ENCODE results near the gene TREM1. TPM values are rescaled to one million over a fixed set of nuclear protein-coding genes. Genes with fewer than 3 reads are reported as not detected.

TREM1 gene
- polyA plus RNA-seq, 3 donors from 2014 or later = 2.8 TPM; not detected in 2

GRCh38 chr6:41268478-41268877 lies 18.0 kb downstream of the TREM1 start:
- DNase-seq = no peak
- Mint-ChIP-seq H3K4me3 (no peak overlapping the region), H3K27me3 (ENCODE audit: low read depth in 3 of 3) (peaks cover 0 to 5% (median 0%) of the 10 kb centered on the region in 3 donors), H3K27ac (no peak overlapping the region), H3K4me1 (peaks cover 7 to 11% of the 10 kb centered on the region in 2 donors), H3K36me3 (peaks cover 2 to 3% (median 3%) of the 10 kb centered on the region in 3 donors), H3K9me3 (peaks cover 3 to 6% (median 4%) of the 10 kb centered on the region in 6 donors)

GRCh38 chr6:41266541-41266940 lies 19.9 kb downstream of the TREM1 start:
- no peak overlapping the region for H3K27ac Mint-ChIP-seq
- H3K36me3 Mint-ChIP-seq = peaks cover 6 to 14% (median 13%) of the 10 kb centered on the region in 3 donors
- H3K9me3 Mint-ChIP-seq = peaks cover 17 to 22% (median 20%) of the 10 kb centered on the region in 6 donors
- peaks cover 0 to 1% of the 10 kb centered on the region in 2 donors for H3K4me1 Mint-ChIP-seq
- H3K4me3 Mint-ChIP-seq = no peak overlapping the region
- H3K27me3 Mint-ChIP-seq (ENCODE audit: low read depth in 3 of 3) = no peaks in the 10 kb centered on the region
- DNase-seq = no peak

GRCh38 chr6:41263267-41263666 lies 23.2 kb downstream of the TREM1 start:
- peaks cover 16 to 35% (median 28%) of the 10 kb centered on the region in 3 donors for H3K36me3 Mint-ChIP-seq
- H3K9me3 Mint-ChIP-seq = peaks cover 21 to 47% (median 38%) of the 10 kb centered on the region in 6 donors
- H3K4me1 Mint-ChIP-seq = no peaks in the 10 kb centered on the region

GRCh38 chr6:41262401-41262800 lies 24.1 kb downstream of the TREM1 start:
- peaks cover 0 to 5% (median 0%) of the 10 kb centered on the region in 3 donors for H3K27me3 Mint-ChIP-seq (ENCODE audit: low read depth in 3 of 3)
- no peak overlapping the region for H3K4me3 Mint-ChIP-seq
- no peaks in the 10 kb centered on the region for H3K4me1 Mint-ChIP-seq
- peaks cover 16 to 35% (median 28%) of the 10 kb centered on the region in 3 donors for H3K36me3 Mint-ChIP-seq
- no peak for DNase-seq
- H3K27ac Mint-ChIP-seq = no peak overlapping the region
- H3K9me3 Mint-ChIP-seq = peaks cover 21 to 47% (median 38%) of the 10 kb centered on the region in 6 donors

More at GRCh38 chr6:41263267-41263666, 23.2 kb downstream of the TREM1 start:
- DNase-seq = no peak
- H3K4me3 Mint-ChIP-seq = peak overlapping the region in 1 of 5 donors; percentile 25
- peaks cover 0 to 5% (median 0%) of the 10 kb centered on the region in 3 donors for H3K27me3 Mint-ChIP-seq (ENCODE audit: low read depth in 3 of 3)
- no peak overlapping the region for H3K27ac Mint-ChIP-seq

GRCh38 chr6:41258196-41258493 lies 28.3 kb downstream of the TREM1 start:
- peaks cover 0 to 8% of the 10 kb centered on the region in 2 donors for H3K4me1 Mint-ChIP-seq
- H3K9me3 Mint-ChIP-seq = peaks cover 16 to 39% (median 30%) of the 10 kb centered on the region in 6 donors
- peaks cover 13 to 29% (median 22%) of the 10 kb centered on the region in 3 donors for H3K36me3 Mint-ChIP-seq
- peaks cover 0 to 7% (median 2%) of the 10 kb centered on the region in 3 donors for H3K27me3 Mint-ChIP-seq (ENCODE audit: low read depth in 3 of 3)
- H3K4me3 Mint-ChIP-seq = no peak overlapping the region
- H3K27ac Mint-ChIP-seq = no peak overlapping the region
- no peak for DNase-seq

GRCh38 chr6:41257369-41258195 lies 28.9 kb downstream of the TREM1 start:
- peaks cover 13 to 29% (median 22%) of the 10 kb centered on the region in 3 donors for H3K36me3 Mint-ChIP-seq
- peaks cover 14 to 36% (median 27%) of the 10 kb centered on the region in 6 donors for H3K9me3 Mint-ChIP-seq
- DNase-seq = no peak
- H3K27ac Mint-ChIP-seq = no peak overlapping the region
- H3K27me3 Mint-ChIP-seq (ENCODE audit: low read depth in 3 of 3) = peaks cover 1 to 7% (median 2%) of the 10 kb centered on the region in 3 donors
- H3K4me3 Mint-ChIP-seq = no peak overlapping the region
- peaks cover 0 to 8% of the 10 kb centered on the region in 2 donors for H3K4me1 Mint-ChIP-seq

- no peak overlapping the region for H3K27ac Mint-ChIP-seq
- no peak for DNase-seq
- peaks cover 8 to 20% (median 18%) of the 10 kb centered on the region in 3 donors for H3K36me3 Mint-ChIP-seq
- H3K4me3 Mint-ChIP-seq = no peak overlapping the region
- H3K27me3 Mint-ChIP-seq (ENCODE audit: low read depth in 3 of 3) = peaks cover 1 to 7% (median 2%) of the 10 kb centered on the region in 3 donors
- peaks cover 0 to 8% of the 10 kb centered on the region in 2 donors for H3K4me1 Mint-ChIP-seq
- H3K9me3 Mint-ChIP-seq = peaks cover 2 to 24% (median 15%) of the 10 kb centered on the region in 6 donors
These were observed 30.1 kb downstream of the TREM1 start for GRCh38 chr6:41256383-41256782.

GRCh38 chr6:41255638-41256246 lies 30.7 kb downstream of the TREM1 start:
- H3K27me3 Mint-ChIP-seq (ENCODE audit: low read depth in 3 of 3) = peaks cover 1 to 4% (median 2%) of the 10 kb centered on the region in 3 donors
- H3K27ac Mint-ChIP-seq = no peak overlapping the region
- no peak overlapping the region for H3K4me3 Mint-ChIP-seq
- H3K9me3 Mint-ChIP-seq = peaks cover 2 to 18% (median 10%) of the 10 kb centered on the region in 6 donors
- no peak for DNase-seq
- H3K4me1 Mint-ChIP-seq = peaks cover 0 to 8% of the 10 kb centered on the region in 2 donors
- H3K36me3 Mint-ChIP-seq = peaks cover 8 to 18% (median 13%) of the 10 kb centered on the region in 3 donors

GRCh38 chr6:41255110-41255509 lies 31.4 kb downstream of the TREM1 start:
- Mint-ChIP-seq H3K9me3 (peaks cover 0 to 12% (median 4%) of the 10 kb centered on the region in 6 donors), H3K4me3 (no peak overlapping the region), H3K27ac (no peak overlapping the region), H3K27me3 (ENCODE audit: low read depth in 3 of 3) (peaks cover 3 to 4% (median 4%) of the 10 kb centered on the region in 3 donors), H3K4me1 (peaks cover 0 to 8% of the 10 kb centered on the region in 2 donors), H3K36me3 (peaks cover 7 to 17% (median 9%) of the 10 kb centered on the region in 3 donors)
- DNase-seq = no peak

GRCh38 chr6:41252401-41253169 lies 33.9 kb downstream of the TREM1 start:
- H3K9me3 Mint-ChIP-seq = no peaks in the 10 kb centered on the region
- no peak for DNase-seq
- peaks cover 2 to 4% (median 3%) of the 10 kb centered on the region in 3 donors for H3K27me3 Mint-ChIP-seq (ENCODE audit: low read depth in 3 of 3)
- no peak overlapping the region for H3K27ac Mint-ChIP-seq
- peaks cover 8 to 26% of the 10 kb centered on the region in 2 donors for H3K4me1 Mint-ChIP-seq
- H3K36me3 Mint-ChIP-seq = peaks cover 0 to 4% (median 0%) of the 10 kb centered on the region in 3 donors
- H3K4me3 Mint-ChIP-seq = no peak overlapping the region

GRCh38 chr6:41247882-41248705 lies 38.4 kb downstream of the TREM1 start:
- Mint-ChIP-seq H3K4me3 (peak overlapping the region in 3 of 5 donors; percentile 1 to 17 (median 15)), H3K9me3 (no peaks in the 10 kb centered on the region), H3K4me1 (peaks cover 12 to 28% of the 10 kb centered on the region in 2 donors), H3K27ac (peak overlapping the region in 4 of 6 donors; percentile 6 to 80 (median 42)), H3K27me3 (ENCODE audit: low read depth in 3 of 3) (peaks cover 2 to 6% (median 4%) of the 10 kb centered on the region in 3 donors), H3K36me3 (peaks cover 0 to 4% (median 0%) of the 10 kb centered on the region in 3 donors)
- peak in 1 of 3 donors; percentile 6 for DNase-seq

GRCh38 chr6:41247288-41247865 lies 39.1 kb downstream of the TREM1 start:
- no peaks in the 10 kb centered on the region for H3K9me3 Mint-ChIP-seq
- peaks cover 0 to under 1% (median 0%) of the 10 kb centered on the region in 3 donors for H3K36me3 Mint-ChIP-seq
- no peak for DNase-seq
- peaks cover 12 to 28% of the 10 kb centered on the region in 2 donors for H3K4me1 Mint-ChIP-seq
- no peak overlapping the region for H3K4me3 Mint-ChIP-seq
- H3K27me3 Mint-ChIP-seq (ENCODE audit: low read depth in 3 of 3) = peaks cover 2 to 8% (median 4%) of the 10 kb centered on the region in 3 donors
- H3K27ac Mint-ChIP-seq = peak overlapping the region in 1 of 6 donors; percentile 6

Measured in immature natural killer cell (primary cell).